A549 (cell line): ENCODE measurements around the gene LINGO4. TPM values are rescaled to one million over a fixed set of nuclear protein-coding genes. Genes with fewer than 3 reads are reported as not detected.

ENCODE experiments used
- ATAC-seq, 2 experiments: fragments of 200-7000 bp in 1 of 2; fragments of >200 bp in 1 of 2; cut with Nextera tagmentation in 1 of 2; cut with Tn5 transposase in 1 of 2; 3 replicates each; pipeline versions ENCODE4 v1.8.0 to v1.9.1; 2018 to 2020; ENCODE audit warnings: mild to moderate bottlenecking in 1 of 2, moderate library complexity in 1 of 2
- CTCF ChIA-PET: fragments of 300-600 bp; sonication (Branson Sonifier 250); formaldehyde crosslinking; extraction: SDS; loops from one replicate; lab custom pipeline; 2021; ENCODE audit warnings: antibody characterized with exemption, inconsistent platforms; lab: Yijun Ruan, JAX
- POLR2A ChIA-PET: fragments of 350-600 bp; formaldehyde crosslinking; extraction: SDS; loops from one replicate; lab custom pipeline; 2021; ENCODE audit warnings: antibody characterized with exemption, inconsistent platforms; lab: Yijun Ruan, JAX
- DNase-seq, 2 experiments: peaks; one replicate each; pipeline versions ENCODE4 v3.0.0 to v3.0.0-alpha.2; 2011 to 2016; ENCODE audit warnings: low read depth in 1 of 2, low spot score in 1 of 2
- FAIRE-seq: peaks from 2 replicates; lab custom pipeline; 2011; peaks lifted over from hg19 to GRCh38; lab: Jason Lieb, UNC
- H3K27ac ChIP-seq, 2 experiments: fragments of >200 bp; sonication (Bioruptor Twin); formaldehyde crosslinking; 3 replicates each; pipeline ENCODE4 v1.5.1; 2016 to 2017
- H3K4me1 ChIP-seq: fragments of >200 bp; sonication (Bioruptor Twin); formaldehyde crosslinking; 3 replicates; pipeline ENCODE4 v1.6.1; 2016
- H3K4me2 ChIP-seq: fragments of >200 bp; sonication (Bioruptor Twin); formaldehyde crosslinking; 3 replicates; pipeline ENCODE4 v1.6.1; 2016
- H3K4me3 ChIP-seq: fragments of >200 bp; sonication (Bioruptor Twin); formaldehyde crosslinking; 3 replicates; pipeline ENCODE4 v1.5.1; 2016
- H3K9me3 ChIP-seq: fragments of >200 bp; sonication (Bioruptor Twin); formaldehyde crosslinking; 3 replicates; pipeline ENCODE4 v1.6.1; 2016
- CHD2 ChIP-seq: fragments of 150-350 bp; IDR thresholded peaks from 2 replicates; pipeline ENCODE4 v1.6.1; 2014; ENCODE audit warnings: low read length; ENCODE audit not compliant: partially characterized antibody
- EHF ChIP-seq: fragments of 250-450 bp; sonication (Bioruptor Pico); IDR thresholded peaks from 2 replicates; pipeline ENCODE4 v1.5.0; 2020; ENCODE audit warnings: mild to moderate bottlenecking
- ESRRA ChIP-seq: fragments of 150-350 bp; IDR thresholded peaks from 2 replicates; pipeline ENCODE4 v1.6.1; 2014; ENCODE audit warnings: mild to moderate bottlenecking, low read length, borderline replicate concordance
- FOXS1 ChIP-seq: fragments of 250-450 bp; sonication (Bioruptor Pico); IDR thresholded peaks from 2 replicates; pipeline ENCODE4 v1.5.0; 2020; ENCODE audit warnings: mild to moderate bottlenecking, moderate library complexity
- GATA3 ChIP-seq: IDR thresholded peaks from 2 replicates; pipeline ENCODE4 v1.6.1; 2012; ENCODE audit warnings: borderline replicate concordance
- JUN ChIP-seq, 2 experiments: fragments of >200 bp; sonication (Bioruptor Twin); formaldehyde crosslinking; IDR thresholded peaks; 2 replicates in 1 of 2; 3 replicates in 1 of 2; pipeline ENCODE4 v1.6.1; 2016 to 2017
- MAFK ChIP-seq: fragments of 450-650 bp; IDR thresholded peaks from 2 replicates; pipeline ENCODE4 v1.6.1; 2014; ENCODE audit not compliant: partially characterized antibody
- MAZ ChIP-seq: fragments of 150-350 bp; IDR thresholded peaks from 2 replicates; pipeline ENCODE4 v1.6.1; 2014; ENCODE audit warnings: antibody characterized with exemption, low read depth, low read length, borderline replicate concordance
- MYC ChIP-seq: IDR thresholded peaks from 2 replicates; pipeline ENCODE4 v1.6.1; 2012; ENCODE audit warnings: mild to moderate bottlenecking, inconsistent platforms, low read length, improper control_type of control experiment, borderline replicate concordance
- NFE2L2 ChIP-seq: fragments of 150-350 bp; conservative IDR thresholded peaks from 2 replicates; pipeline ENCODE4 v1.6.1; 2014; ENCODE audit warnings: low read length
- POLR2A ChIP-seq: IDR thresholded peaks from 2 replicates; pipeline ENCODE4 v1.6.1; 2012; ENCODE audit warnings: mild to moderate bottlenecking, low read length
- RCOR1 ChIP-seq: fragments of 150-350 bp; IDR thresholded peaks from 2 replicates; pipeline ENCODE4 v1.6.1; 2014; ENCODE audit warnings: antibody characterized with exemption, low read length, low read depth
- TFCP2L1 ChIP-seq: fragments of 250-450 bp; sonication (Bioruptor Pico); IDR thresholded peaks from 2 replicates; pipeline ENCODE4 v1.5.0; 2021; ENCODE audit warnings: mild to moderate bottlenecking
- TP53 ChIP-seq: fragments of 250-450 bp; sonication (Bioruptor Pico); IDR thresholded peaks from 2 replicates; pipeline ENCODE4 v1.5.0; 2021; ENCODE audit warnings: mild to moderate bottlenecking, moderate library complexity
- ZFP36 ChIP-seq: fragments of 450-650 bp; IDR thresholded peaks from 2 replicates; pipeline ENCODE4 v1.6.1; 2014; ENCODE audit warnings: borderline replicate concordance; ENCODE audit not compliant: partially characterized antibody
- WGBS: methylation state at CpG from one replicate; pipeline ENCODE4 v1.1.6; 2017; ENCODE audit errors: missing lambda C conversion rate; 5-methylcytosine and 5-hydroxymethylcytosine counted together
- polyA plus RNA-seq, 4 experiments: library from polyadenylated mRNA; depleted of rRNA in 3 of 4; stranded (reverse); fragments of >200 nt; fragmentation: RNase III in 1 of 4; extraction: RNeasy Plus Mini Kit Qiagen cat#74134 plus additional on column Dnase treatment in 1 of 4; gene quantifications; 2 replicates in 3 of 4; 3 replicates in 1 of 4; pipeline ENCODE4 v1.2.3, GENCODE V29; 2011 to 2017
- TF ChIP-seq, protein P1 (sequence below): IDR thresholded peaks from 2 replicates; pipeline ENCODE4 v1.6.1; 2012
- TF ChIP-seq, protein P2 (sequence below): fragments of 150-350 bp; IDR thresholded peaks from 2 replicates; pipeline ENCODE4 v1.6.1; 2014; ENCODE audit warnings: low read depth, mild to moderate bottlenecking, low read length
- TF ChIP-seq, protein P3 (sequence below): fragments of 250-450 bp; sonication (Bioruptor Pico); IDR thresholded peaks from 2 replicates; pipeline ENCODE4 v1.5.0; 2020; ENCODE audit warnings: low read depth, mild to moderate bottlenecking, moderate library complexity
- TF ChIP-seq, protein P4 (sequence below): IDR thresholded peaks from 2 replicates; pipeline ENCODE4 v1.6.1; 2012
- TF ChIP-seq, protein P5 (sequence below): IDR thresholded peaks from 2 replicates; pipeline ENCODE4 v1.6.1; 2012; ENCODE audit warnings: low read depth, borderline replicate concordance
- TF ChIP-seq, protein P6 (sequence below): fragments of >200 bp; sonication (Bioruptor Twin); formaldehyde crosslinking; IDR thresholded peaks from 3 replicates; pipeline ENCODE4 v1.5.1; 2016

LINGO4 gene
- polyA plus RNA-seq, 2 of the 4 experiments (the other 2 are of a cell fraction) = not detected

DNA sequence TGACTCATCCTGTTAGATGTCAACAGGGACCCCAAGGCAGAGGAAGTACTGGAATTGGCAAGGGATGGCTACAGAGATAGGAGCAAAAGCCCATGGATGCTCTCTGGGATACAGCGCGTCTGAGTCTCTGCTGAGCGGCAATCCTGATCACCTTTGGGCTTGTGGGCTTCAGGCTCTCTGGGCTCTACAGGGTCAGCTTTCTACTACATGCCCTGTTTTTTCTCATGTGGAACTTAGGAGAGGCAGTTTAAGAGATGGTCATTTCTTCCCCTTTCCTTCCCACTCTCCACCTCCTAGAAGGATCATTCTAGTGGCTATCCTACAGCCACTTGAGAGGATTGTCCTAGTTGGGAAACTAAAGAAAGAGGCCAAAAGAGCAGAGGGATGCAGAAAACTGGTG is 1.3 kb downstream of the LINGO4 start:
- Histone ChIP-seq H3K9me3 (no peaks in the 10 kb centered on the region), H3K4me1 (no peaks in the 10 kb centered on the region), H3K4me2 (no peak overlapping the region), H3K27ac (no peak overlapping the region), H3K4me3 (no peak overlapping the region)
- no peak for ATAC-seq
- no peak for FAIRE-seq
- DNase-seq = no peak
- TF ChIP-seq, protein P1, sequence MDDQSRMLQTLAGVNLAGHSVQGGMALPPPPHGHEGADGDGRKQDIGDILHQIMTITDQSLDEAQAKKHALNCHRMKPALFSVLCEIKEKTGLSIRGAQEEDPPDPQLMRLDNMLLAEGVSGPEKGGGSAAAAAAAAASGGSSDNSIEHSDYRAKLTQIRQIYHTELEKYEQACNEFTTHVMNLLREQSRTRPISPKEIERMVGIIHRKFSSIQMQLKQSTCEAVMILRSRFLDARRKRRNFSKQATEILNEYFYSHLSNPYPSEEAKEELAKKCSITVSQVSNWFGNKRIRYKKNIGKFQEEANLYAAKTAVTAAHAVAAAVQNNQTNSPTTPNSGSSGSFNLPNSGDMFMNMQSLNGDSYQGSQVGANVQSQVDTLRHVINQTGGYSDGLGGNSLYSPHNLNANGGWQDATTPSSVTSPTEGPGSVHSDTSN = no peak
- TF ChIP-seq GATA3 = no peak
- TF ChIP-seq, protein P2, sequence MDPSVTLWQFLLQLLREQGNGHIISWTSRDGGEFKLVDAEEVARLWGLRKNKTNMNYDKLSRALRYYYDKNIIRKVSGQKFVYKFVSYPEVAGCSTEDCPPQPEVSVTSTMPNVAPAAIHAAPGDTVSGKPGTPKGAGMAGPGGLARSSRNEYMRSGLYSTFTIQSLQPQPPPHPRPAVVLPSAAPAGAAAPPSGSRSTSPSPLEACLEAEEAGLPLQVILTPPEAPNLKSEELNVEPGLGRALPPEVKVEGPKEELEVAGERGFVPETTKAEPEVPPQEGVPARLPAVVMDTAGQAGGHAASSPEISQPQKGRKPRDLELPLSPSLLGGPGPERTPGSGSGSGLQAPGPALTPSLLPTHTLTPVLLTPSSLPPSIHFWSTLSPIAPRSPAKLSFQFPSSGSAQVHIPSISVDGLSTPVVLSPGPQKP = no peak
- TF ChIP-seq, protein P3, sequence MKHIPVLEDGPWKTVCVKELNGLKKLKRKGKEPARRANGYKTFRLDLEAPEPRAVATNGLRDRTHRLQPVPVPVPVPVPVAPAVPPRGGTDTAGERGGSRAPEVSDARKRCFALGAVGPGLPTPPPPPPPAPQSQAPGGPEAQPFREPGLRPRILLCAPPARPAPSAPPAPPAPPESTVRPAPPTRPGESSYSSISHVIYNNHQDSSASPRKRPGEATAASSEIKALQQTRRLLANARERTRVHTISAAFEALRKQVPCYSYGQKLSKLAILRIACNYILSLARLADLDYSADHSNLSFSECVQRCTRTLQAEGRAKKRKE (CRISPR knock-in tag) = no peak
- TF ChIP-seq JUN (IDR thresholded peaks at IDR 0.05) = no peak
- TF ChIP-seq FOXS1 (CRISPR knock-in tag) = no peak
- TF ChIP-seq ESRRA = no peak
- TF ChIP-seq, protein P4, sequence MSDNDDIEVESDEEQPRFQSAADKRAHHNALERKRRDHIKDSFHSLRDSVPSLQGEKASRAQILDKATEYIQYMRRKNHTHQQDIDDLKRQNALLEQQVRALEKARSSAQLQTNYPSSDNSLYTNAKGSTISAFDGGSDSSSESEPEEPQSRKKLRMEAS = no peak
- no peak for TF ChIP-seq POLR2A
- no peak for TF ChIP-seq NFE2L2
- no peak for TF ChIP-seq TFCP2L1 (CRISPR knock-in tag)
- no peak for TF ChIP-seq MAFK
- no peak for TF ChIP-seq RCOR1
- TF ChIP-seq, protein P5, sequence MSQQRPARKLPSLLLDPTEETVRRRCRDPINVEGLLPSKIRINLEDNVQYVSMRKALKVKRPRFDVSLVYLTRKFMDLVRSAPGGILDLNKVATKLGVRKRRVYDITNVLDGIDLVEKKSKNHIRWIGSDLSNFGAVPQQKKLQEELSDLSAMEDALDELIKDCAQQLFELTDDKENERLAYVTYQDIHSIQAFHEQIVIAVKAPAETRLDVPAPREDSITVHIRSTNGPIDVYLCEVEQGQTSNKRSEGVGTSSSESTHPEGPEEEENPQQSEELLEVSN = no peak
- TF ChIP-seq, protein P6, sequence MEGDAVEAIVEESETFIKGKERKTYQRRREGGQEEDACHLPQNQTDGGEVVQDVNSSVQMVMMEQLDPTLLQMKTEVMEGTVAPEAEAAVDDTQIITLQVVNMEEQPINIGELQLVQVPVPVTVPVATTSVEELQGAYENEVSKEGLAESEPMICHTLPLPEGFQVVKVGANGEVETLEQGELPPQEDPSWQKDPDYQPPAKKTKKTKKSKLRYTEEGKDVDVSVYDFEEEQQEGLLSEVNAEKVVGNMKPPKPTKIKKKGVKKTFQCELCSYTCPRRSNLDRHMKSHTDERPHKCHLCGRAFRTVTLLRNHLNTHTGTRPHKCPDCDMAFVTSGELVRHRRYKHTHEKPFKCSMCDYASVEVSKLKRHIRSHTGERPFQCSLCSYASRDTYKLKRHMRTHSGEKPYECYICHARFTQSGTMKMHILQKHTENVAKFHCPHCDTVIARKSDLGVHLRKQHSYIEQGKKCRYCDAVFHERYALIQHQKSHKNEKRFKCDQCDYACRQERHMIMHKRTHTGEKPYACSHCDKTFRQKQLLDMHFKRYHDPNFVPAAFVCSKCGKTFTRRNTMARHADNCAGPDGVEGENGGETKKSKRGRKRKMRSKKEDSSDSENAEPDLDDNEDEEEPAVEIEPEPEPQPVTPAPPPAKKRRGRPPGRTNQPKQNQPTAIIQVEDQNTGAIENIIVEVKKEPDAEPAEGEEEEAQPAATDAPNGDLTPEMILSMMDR = no peak
- TF ChIP-seq CHD2 = no peak
- no peak for TF ChIP-seq EHF (CRISPR knock-in tag)
- no peak for TF ChIP-seq TP53 (CRISPR knock-in tag)
- CTCF ChIA-PET = no interaction called here
- WGBS = 97% methylated on average over 3 of the region's 3 CpGs
- POLR2A ChIA-PET = no interaction called here

DNA sequence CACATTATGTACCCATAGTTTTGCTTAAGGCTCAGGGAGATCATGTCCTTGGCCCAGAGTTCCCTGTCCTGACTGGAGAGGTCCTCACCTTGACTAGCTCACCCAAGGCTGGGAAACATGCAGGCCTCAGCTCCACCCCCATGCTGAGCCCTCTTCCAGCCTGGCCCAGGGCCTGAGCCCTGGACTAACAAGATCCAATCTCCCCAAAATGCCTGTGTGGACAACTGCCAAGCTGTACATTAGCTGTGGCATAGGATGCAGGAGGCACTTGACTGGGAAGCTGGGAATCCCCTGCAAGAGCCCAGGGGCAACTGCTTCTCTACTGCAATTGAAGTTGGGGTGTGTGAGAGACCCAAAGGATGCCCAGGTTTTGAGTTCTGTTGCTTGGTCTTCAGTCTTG is 2.1 kb downstream of the LINGO4 start:
- FAIRE-seq (no peak), ATAC-seq (no peak), DNase-seq (no peak)
- no peak overlapping the region for H3K4me2 ChIP-seq
- TF ChIP-seq MAZ = no peak
- TF ChIP-seq MYC = no peak
- TF ChIP-seq ZFP36 = no peak
- no peak for TF ChIP-seq GATA3
- no peaks in the 10 kb centered on the region for H3K9me3 ChIP-seq
- no peaks in the 10 kb centered on the region for H3K4me1 ChIP-seq
- ChIA-PET CTCF (interaction anchor here (0.9 to 1.9 kb wide), 3 partner anchors 19 to 37 kb away, joined by 3 to 8 read pairs (median 4); partner anchors contain the start of gene C2CD4D), POLR2A (no interaction called here)
- H3K4me3 ChIP-seq = no peak overlapping the region
- H3K27ac ChIP-seq = no peak overlapping the region
